ENCODE data around the gene MZT2A.
"Not testable (repeated sequence)": the region's sequence is repeated elsewhere in the genome, so short reads cannot be mapped to it uniquely, and the experiment has no call there.

The MZT2A gene

GRCh38 chr2:131445896-131446295 is 46.3 kb downstream of the MZT2A start:
- no peak for DNase-seq

- DNase-seq = not testable (repeated sequence)
These were observed 46.7 kb downstream of the MZT2A start for GRCh38 chr2:131445515-131445797.

- not testable (repeated sequence) for DNase-seq
These were observed 47.3 kb downstream of the MZT2A start for GRCh38 chr2:131444736-131445514.

GRCh38 chr2:131440742-131441468 is 51.3 kb downstream of the MZT2A start:
- DNase-seq = not testable (repeated sequence)
